ENCODE data around the gene LRG1.

- TF ChIP-seq CTCF (IDR thresholded peaks at IDR 0.05) (no peak), POLR2A (IDR thresholded peaks at IDR 0.05) (no peak)
Observed at GRCh38 chr19:4512070-4512469, 27.8 kb downstream of the LRG1 start.
